PC-9 (cell line): Measurements from ENCODE around the gene COQ8A.

Source experiments
- CTCF ChIP-seq: fragments of 200-600 bp; sonication (generic); conservative IDR thresholded peaks from 2 replicates; pipeline ENCODE4 v1.6.1; 2017; ENCODE audit warnings: mixed run types, antibody characterized with exemption, mild to moderate bottlenecking, moderate library complexity
- EZH2 ChIP-seq: fragments of 200-600 bp; sonication (generic); IDR thresholded peaks from 2 replicates; pipeline ENCODE4 v1.8.0; 2017; ENCODE audit warnings: antibody characterized with exemption, low read depth

- TF ChIP-seq CTCF (no peak), EZH2 (no peak)
These were observed 13.2 kb downstream of the COQ8A start for GRCh38 chr1:226953175-226953800.
